Mesothelial cell of epicardium (in vitro differentiated cells): ENCODE measurements around the gene ABCA10. TPM values are rescaled to one million over a fixed set of nuclear protein-coding genes. Genes with fewer than 3 reads are reported as not detected.

Experiments used
- DNase-seq, 2 experiments: peaks; one replicate each; pipeline ENCODE4 v3.0.0; 2021; ENCODE audit warnings: low spot score in 2 of 2; ENCODE audit not compliant: unreplicated experiment in 2 of 2
- H3K27ac Mint-ChIP-seq: 2 replicates; pipeline ENCODE4 v1.8.0; 2021; ENCODE audit warnings: mixed read lengths
- H3K27me3 Mint-ChIP-seq: 2 replicates; pipeline ENCODE4 v1.8.0; 2021; ENCODE audit warnings: low read depth, mixed read lengths
- H3K36me3 Mint-ChIP-seq: 2 replicates; pipeline ENCODE4 v1.8.0; 2021; ENCODE audit warnings: mixed read lengths
- H3K4me1 Mint-ChIP-seq: 2 replicates; pipeline ENCODE4 v1.8.0; 2021; ENCODE audit warnings: mixed read lengths
- H3K4me3 Mint-ChIP-seq: 2 replicates; pipeline ENCODE4 v1.8.0; 2021; ENCODE audit warnings: mild to moderate bottlenecking, moderate library complexity, mixed read lengths
- H3K9me3 Mint-ChIP-seq: 2 replicates; pipeline ENCODE4 v1.8.0; 2021; ENCODE audit warnings: mixed read lengths
- total RNA-seq: library from RNA; stranded (reverse); gene quantifications from 3 replicates; pipeline ENCODE4 v1.2.1, GENCODE V29; 2021
- TF ChIP-seq, protein P1 (sequence below): fragments of 200-600 bp; sonication (generic); IDR thresholded peaks from one replicate; pipeline ENCODE4 v1.5.0; 2021; ENCODE audit warnings: antibody characterized with exemption; ENCODE audit not compliant: unreplicated experiment

Gene ABCA10
- total RNA-seq, 1 donor from 2014 or later: 0.74 TPM

DNA sequence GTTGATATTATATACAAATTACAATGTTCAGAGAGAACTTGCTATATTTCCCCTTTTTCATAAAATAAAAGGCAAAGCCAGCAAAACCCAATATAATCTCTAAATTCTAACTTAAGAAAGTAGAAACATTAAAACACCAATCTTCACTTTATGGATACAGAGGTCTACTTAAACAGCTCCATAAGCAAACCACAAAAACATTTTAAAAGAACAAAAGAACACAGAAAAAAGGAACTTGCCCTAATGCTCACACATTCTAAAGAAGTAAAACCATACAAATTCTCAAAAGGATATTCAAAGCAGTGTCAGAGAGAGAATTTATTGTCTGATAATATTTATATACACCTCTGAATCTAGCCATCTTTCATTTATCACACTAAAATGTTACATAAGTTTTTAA is 606 bp downstream of the ABCA10 start:
- H3K9me3 Mint-ChIP-seq: peaks cover 23% of the 10 kb centered on the region
- no peaks in the 10 kb centered on the region for H3K4me1 Mint-ChIP-seq
- no peak for DNase-seq
- H3K27me3 Mint-ChIP-seq: peaks cover 6% of the 10 kb centered on the region
- no peak overlapping the region for H3K27ac Mint-ChIP-seq
- H3K36me3 Mint-ChIP-seq: no peaks in the 10 kb centered on the region
- TF ChIP-seq, protein P1, sequence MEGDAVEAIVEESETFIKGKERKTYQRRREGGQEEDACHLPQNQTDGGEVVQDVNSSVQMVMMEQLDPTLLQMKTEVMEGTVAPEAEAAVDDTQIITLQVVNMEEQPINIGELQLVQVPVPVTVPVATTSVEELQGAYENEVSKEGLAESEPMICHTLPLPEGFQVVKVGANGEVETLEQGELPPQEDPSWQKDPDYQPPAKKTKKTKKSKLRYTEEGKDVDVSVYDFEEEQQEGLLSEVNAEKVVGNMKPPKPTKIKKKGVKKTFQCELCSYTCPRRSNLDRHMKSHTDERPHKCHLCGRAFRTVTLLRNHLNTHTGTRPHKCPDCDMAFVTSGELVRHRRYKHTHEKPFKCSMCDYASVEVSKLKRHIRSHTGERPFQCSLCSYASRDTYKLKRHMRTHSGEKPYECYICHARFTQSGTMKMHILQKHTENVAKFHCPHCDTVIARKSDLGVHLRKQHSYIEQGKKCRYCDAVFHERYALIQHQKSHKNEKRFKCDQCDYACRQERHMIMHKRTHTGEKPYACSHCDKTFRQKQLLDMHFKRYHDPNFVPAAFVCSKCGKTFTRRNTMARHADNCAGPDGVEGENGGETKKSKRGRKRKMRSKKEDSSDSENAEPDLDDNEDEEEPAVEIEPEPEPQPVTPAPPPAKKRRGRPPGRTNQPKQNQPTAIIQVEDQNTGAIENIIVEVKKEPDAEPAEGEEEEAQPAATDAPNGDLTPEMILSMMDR: no peak
- H3K4me3 Mint-ChIP-seq: no peak overlapping the region

DNA sequence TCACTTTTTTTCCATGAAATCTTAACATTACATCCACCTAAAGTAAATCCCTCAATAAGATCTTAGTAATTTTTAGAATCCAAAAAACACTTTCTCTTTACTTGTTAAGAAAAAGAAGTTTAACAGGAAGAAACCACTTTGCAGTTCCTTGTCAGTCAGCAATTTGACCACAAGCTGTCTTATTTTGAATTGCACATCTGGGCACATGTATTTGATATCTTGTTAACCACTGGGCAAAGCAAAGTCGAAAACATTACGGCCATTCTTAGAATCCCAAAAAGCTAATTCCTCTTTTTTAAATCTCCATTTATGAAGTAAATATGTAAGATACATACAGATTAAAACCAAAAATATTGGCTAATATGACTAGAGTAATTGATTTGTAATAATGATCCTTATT is 1.1 kb downstream of the ABCA10 start:
- H3K27me3 Mint-ChIP-seq: peaks cover 6% of the 10 kb centered on the region
- DNase-seq: no peak
- no peak overlapping the region for H3K4me3 Mint-ChIP-seq
- H3K36me3 Mint-ChIP-seq: no peaks in the 10 kb centered on the region
- no peaks in the 10 kb centered on the region for H3K4me1 Mint-ChIP-seq
- TF ChIP-seq, protein P1: no peak
- peaks cover 19% of the 10 kb centered on the region for H3K9me3 Mint-ChIP-seq
- no peak overlapping the region for H3K27ac Mint-ChIP-seq

DNA sequence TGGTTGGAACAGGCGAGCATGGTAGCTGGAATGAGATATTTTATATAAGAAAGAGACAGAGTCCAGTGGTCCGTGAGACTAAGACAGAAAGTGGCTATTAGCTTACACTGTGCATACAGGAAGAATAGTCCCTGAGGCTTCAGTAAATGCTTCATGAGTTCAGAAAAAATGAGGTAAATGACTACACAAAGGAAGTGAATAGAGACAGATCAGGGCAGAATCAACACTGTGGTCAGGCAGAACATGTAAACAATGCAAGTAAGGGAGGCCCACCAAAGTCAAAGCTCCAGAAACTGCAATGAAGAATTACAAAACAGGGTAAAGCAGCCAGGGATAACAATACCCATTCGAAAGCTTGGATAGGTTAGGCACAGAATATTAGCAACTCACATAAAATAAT is 4.8 kb downstream of the ABCA10 start:
- Mint-ChIP-seq H3K9me3 (no peaks in the 10 kb centered on the region), H3K4me3 (no peak overlapping the region), H3K27ac (no peak overlapping the region), H3K27me3 (peaks cover 16% of the 10 kb centered on the region), H3K36me3 (no peaks in the 10 kb centered on the region), H3K4me1 (no peaks in the 10 kb centered on the region)
- TF ChIP-seq, protein P1: no peak
- DNase-seq: no peak

DNA sequence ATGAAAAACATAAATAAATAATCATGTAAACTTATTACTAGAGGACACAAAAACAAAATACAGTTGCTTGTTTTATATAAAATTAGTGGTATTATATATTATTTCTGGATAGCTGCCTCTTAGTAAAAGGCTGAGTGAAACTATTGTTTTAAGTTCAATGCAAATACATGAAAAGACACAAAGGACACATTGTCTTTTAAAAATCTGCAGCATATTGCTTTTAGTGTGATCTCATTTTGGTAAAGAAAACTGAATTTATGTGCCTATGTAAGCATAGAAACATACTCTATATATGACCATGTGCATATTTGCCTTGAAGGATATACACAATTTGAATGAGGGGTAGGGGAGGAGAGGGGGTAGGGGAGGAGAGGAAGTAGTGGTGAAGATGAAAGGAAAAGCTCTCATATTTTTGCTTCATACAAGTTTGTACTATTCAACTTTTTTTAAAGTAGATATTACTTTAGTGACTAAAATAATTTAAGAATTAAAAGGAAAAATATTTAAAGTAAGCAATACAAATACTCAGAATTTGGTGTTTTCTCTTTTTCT is 5.8 kb downstream of the ABCA10 start:
- Mint-ChIP-seq H3K36me3 (no peaks in the 10 kb centered on the region), H3K27me3 (peaks cover 12% of the 10 kb centered on the region), H3K27ac (no peak overlapping the region), H3K4me3 (no peak overlapping the region), H3K4me1 (no peaks in the 10 kb centered on the region), H3K9me3 (no peaks in the 10 kb centered on the region)
- DNase-seq: no peak
- TF ChIP-seq, protein P1: no peak

DNA sequence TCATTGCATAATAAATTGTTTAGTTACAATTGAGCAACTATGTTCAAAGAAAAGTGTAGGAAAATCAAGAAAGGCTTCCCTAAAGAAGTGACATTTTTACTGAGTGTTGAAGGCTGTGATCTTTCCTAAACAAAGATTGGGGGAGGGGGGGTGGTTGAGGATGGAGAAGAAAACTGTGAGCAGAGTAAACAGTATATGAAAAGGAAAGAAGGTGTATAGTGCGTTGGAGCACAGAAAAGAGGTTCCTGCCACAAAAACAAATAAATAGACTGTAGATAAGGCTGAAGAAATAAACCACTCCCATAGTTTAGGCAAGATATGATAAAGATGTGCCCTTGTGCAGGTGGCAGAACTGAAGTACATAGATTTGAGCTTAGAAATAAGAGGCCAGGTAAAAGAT is 8.5 kb downstream of the ABCA10 start:
- H3K27ac Mint-ChIP-seq: no peak overlapping the region
- H3K27me3 Mint-ChIP-seq: peaks cover 11% of the 10 kb centered on the region
- DNase-seq: no peak
- no peaks in the 10 kb centered on the region for H3K4me1 Mint-ChIP-seq
- TF ChIP-seq, protein P1: no peak
- no peak overlapping the region for H3K4me3 Mint-ChIP-seq
- H3K36me3 Mint-ChIP-seq: no peaks in the 10 kb centered on the region
- H3K9me3 Mint-ChIP-seq: no peaks in the 10 kb centered on the region

DNA sequence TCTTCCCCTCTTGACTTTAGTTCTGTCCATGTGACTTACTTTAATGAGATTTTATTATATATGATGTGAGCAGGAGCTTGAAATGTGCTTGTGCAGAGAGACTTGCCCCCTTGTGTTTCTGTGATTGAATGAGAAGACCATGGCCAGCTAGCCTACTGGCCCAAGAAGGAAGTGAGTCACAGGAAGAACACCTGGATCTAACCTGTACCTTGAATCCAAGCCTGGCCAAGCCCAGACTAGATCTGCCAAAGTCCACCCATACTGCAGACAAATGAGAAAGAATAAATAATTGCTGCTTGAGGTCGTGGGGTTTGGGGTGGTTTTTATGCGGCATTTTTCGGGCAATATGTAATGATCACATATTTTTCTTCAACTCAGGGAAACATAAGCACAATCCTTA is 9.6 kb downstream of the ABCA10 start:
- H3K36me3 Mint-ChIP-seq: no peaks in the 10 kb centered on the region

More for the DNA sequence above, 9.6 kb downstream of the ABCA10 start:
- H3K27ac Mint-ChIP-seq: no peak overlapping the region
- H3K27me3 Mint-ChIP-seq: peaks cover 11% of the 10 kb centered on the region
- H3K9me3 Mint-ChIP-seq: no peaks in the 10 kb centered on the region
- no peak overlapping the region for H3K4me3 Mint-ChIP-seq
- no peak for DNase-seq
- H3K4me1 Mint-ChIP-seq: no peaks in the 10 kb centered on the region
- TF ChIP-seq, protein P1: no peak
